Ectodermal cell (in vitro differentiated cells): ENCODE measurements around the gene OSM.

Source experiments
- H3K27ac ChIP-seq: 2 replicates; pipeline ENCODE4 v1.7.0; 2013; ENCODE audit warnings: mild to moderate bottlenecking, low read depth, low read length; ENCODE audit not compliant: insufficient read depth, poor library complexity, severe bottlenecking
- H3K27me3 ChIP-seq: 2 replicates; pipeline ENCODE4 v1.7.0; 2013; ENCODE audit warnings: mild to moderate bottlenecking, low read length; ENCODE audit not compliant: insufficient read depth, control insufficient read depth, poor library complexity, severe bottlenecking
- H3K36me3 ChIP-seq: one replicate; pipeline ENCODE4 v1.7.0; 2013; ENCODE audit warnings: low read length; ENCODE audit not compliant: control insufficient read depth, insufficient read depth
- H3K4me1 ChIP-seq: one replicate; pipeline ENCODE4 v1.7.0; 2013; ENCODE audit warnings: low read length; ENCODE audit not compliant: control insufficient read depth, insufficient read depth
- H3K4me3 ChIP-seq: 2 replicates; pipeline ENCODE4 v1.7.0; 2013; ENCODE audit warnings: low read depth, low read length, control low read depth; ENCODE audit not compliant: insufficient read depth
- H3K9me3 ChIP-seq: 2 replicates; pipeline ENCODE4 v1.7.0; 2013; ENCODE audit warnings: mild to moderate bottlenecking, low read length, moderate library complexity; ENCODE audit not compliant: control insufficient read depth
- WGBS, 2 experiments: methylation state at CpG; one replicate each; pipeline ENCODE4 v1.1.7; 2013; ENCODE audit warnings: missing lambda C conversion rate in 2 of 2; 5-methylcytosine and 5-hydroxymethylcytosine counted together

OSM gene

DNA sequence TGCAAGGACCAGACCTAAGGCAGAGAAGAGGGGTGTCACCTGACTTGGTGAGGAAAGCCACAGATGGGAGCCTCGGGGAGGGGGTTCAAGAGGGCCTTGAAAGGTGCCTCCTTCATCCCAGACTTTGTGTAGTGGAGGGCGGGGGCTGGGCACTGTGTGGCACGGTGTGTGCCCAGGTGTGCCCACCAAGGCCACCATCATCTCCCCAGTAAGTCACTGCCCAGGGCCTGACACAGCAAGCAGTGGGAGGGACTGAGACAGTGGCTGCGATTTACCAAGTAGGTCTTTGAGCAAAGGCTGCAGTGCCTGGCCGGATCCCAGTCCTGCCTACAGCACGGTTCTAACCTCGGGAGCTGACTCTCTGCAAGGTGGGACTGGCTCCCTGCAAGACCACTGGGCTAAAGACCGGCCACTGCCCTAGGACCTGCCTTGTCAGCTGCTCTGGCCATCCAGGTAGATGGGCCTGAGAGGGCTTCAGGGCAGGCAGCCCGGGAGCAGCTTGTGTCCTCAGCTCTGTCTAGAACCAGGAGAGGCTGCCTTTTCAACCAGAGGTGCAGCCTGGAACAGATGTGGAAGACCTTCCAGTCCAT lies 1.4 kb downstream of the OSM start:
- 92 to 94% methylated on average over 9 of the region's 9 CpGs for WGBS, 2 experiments
- H3K4me3 ChIP-seq = no peak overlapping the region
- no peaks in the 10 kb centered on the region for H3K36me3 ChIP-seq
- peaks cover 4% of the 10 kb centered on the region for H3K4me1 ChIP-seq
- no peaks in the 10 kb centered on the region for H3K9me3 ChIP-seq
- H3K27ac ChIP-seq = no peak overlapping the region
- H3K27me3 ChIP-seq = peaks cover 6% of the 10 kb centered on the region

DNA sequence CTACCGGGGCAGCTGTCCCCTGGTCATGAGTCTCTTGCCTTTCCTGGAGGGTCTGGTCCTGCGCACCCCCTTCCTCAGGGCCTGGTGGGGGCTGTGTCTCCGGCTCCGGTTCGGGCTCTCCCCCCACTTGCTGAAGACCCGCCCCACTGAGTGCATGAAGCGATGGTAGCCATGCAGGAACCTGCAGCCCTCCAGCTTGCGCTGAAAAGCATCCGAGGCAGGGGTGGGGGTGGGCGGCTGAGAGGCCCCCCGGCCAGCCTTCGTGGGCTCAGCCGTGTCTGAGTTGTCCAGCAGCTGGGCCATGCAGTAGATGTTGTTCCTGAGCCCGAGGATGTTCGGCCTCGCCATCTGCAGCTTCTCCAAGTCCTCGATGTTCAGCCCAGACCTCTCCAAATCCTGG lies 2.8 kb downstream of the OSM start:
- H3K9me3 ChIP-seq = no peaks in the 10 kb centered on the region
- H3K36me3 ChIP-seq = no peaks in the 10 kb centered on the region
- WGBS, 2 experiments = 90 to 94% methylated on average over 17 of the region's 17 CpGs
- peaks cover 6% of the 10 kb centered on the region for H3K27me3 ChIP-seq
- H3K27ac ChIP-seq = no peak overlapping the region
- peaks cover 4% of the 10 kb centered on the region for H3K4me1 ChIP-seq
- no peak overlapping the region for H3K4me3 ChIP-seq

DNA sequence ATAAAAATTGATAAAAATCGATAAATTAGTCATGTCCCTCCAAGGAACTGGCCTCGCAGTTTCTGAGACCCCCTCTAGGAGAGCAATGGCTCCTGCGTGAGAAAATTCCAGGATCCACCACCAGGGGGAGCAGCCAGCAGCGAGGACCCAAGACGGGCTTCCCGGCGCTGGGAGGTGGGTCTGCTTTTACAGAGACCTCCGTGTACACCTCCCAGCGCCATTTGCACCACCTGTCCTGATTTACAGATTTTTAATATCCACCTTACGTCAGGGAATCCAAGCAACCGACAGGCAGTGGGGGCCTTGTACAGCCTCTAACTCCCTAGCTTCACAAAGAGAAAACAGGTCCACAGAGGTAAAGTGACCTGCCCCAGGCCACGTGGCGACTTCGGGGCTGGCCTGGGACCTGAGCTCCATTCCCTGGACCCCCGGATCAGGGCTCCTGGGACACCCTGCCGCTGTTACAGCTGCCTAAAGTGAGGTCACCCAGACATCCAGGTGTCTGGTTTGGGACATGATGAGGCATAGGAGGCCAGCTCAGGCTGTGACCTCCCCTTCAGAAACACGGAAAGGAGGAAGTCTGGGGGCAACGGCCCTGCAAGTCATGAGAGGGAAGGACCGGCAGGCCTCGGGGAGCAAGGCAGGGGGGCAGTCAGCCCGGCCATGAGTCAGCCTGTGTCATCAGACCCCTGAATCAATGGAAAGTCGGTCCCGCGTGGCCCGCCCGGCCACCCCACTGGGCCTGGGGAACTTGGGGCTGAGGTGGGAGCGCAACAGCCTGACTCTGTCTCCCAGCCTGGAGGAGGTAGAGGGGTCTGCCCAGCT lies 3.5 kb downstream of the OSM start:
- Histone ChIP-seq H3K9me3 (no peaks in the 10 kb centered on the region), H3K27me3 (peaks cover 6% of the 10 kb centered on the region), H3K4me3 (no peak overlapping the region), H3K4me1 (peaks cover 4% of the 10 kb centered on the region), H3K27ac (no peak overlapping the region), H3K36me3 (no peaks in the 10 kb centered on the region)
- 46 to 48% methylated on average over 27 of the region's 27 CpGs for WGBS, 2 experiments

DNA sequence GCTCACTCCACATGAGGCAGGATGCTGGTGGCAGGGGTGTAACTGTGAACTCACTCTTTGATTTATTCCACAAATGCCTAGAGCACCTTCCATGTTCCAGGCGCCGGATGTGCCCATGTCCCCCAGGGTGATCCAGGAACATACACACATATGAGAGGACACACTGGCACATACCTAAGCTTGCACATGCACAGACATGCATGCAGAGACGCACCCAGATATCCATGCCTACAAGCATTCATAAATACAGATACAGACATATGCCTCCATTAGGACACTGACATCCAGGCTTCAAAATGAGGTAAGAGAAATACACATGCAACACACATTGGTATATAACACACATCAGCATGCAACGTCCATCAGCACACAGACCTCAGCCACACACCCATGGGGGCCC lies 4.5 kb downstream of the OSM start:
- Histone ChIP-seq H3K4me3 (no peak overlapping the region), H3K27me3 (peaks cover 6% of the 10 kb centered on the region), H3K27ac (no peak overlapping the region), H3K36me3 (no peaks in the 10 kb centered on the region), H3K9me3 (no peaks in the 10 kb centered on the region), H3K4me1 (peaks cover 4% of the 10 kb centered on the region)
- 93 to 95% methylated on average over 4 of the region's 4 CpGs for WGBS, 2 experiments

DNA sequence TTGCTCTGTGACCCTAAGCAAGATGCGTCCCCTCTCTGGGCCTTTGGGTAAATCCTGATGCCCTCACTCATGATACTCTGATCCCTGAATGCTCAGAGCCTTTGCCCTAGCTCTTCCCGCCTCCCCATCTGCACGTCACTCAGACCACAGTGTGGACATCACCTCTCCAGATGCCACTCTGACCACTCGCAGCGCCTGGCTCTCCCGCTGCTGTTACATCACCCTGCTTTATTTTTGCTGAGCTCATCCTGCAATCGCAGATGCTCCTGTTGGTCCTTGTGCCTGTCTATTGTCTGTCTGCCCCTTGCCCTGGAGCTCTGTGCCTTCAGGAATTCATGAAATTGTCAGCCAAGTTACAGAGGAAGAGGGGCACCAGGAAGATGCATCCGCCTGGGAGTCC lies 5.5 kb downstream of the OSM start:
- 88 to 89% methylated on average over 8 of the region's 8 CpGs for WGBS, 2 experiments
- peaks cover 4% of the 10 kb centered on the region for H3K4me1 ChIP-seq
- no peaks in the 10 kb centered on the region for H3K9me3 ChIP-seq
- H3K4me3 ChIP-seq = no peak overlapping the region
- peaks cover 6% of the 10 kb centered on the region for H3K27me3 ChIP-seq
- H3K27ac ChIP-seq = no peak overlapping the region
- H3K36me3 ChIP-seq = no peaks in the 10 kb centered on the region

DNA sequence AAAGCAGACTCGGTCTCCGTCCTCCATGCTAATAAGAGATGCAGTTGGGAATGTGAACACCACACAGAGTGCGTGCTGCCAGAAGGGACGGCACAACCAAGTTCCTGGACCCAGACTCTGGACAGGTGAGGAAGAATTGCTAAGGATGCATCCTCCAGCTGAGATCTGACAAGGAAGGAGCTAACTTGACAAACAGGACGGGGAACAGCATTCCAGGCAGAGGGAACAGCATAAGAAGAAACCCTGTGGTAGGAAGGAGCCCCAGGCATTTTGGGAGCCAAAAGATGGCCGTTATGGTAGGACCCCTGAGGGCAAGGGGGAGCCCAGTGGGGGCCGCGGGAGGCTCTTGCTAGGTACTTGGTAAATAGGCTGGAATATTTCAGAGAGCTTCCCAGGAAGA lies 6.0 kb downstream of the OSM start:
- WGBS, 2 experiments = 89 to 90% methylated on average over 8 of the region's 8 CpGs
- peaks cover 6% of the 10 kb centered on the region for H3K27me3 ChIP-seq
- no peaks in the 10 kb centered on the region for H3K36me3 ChIP-seq

DNA sequence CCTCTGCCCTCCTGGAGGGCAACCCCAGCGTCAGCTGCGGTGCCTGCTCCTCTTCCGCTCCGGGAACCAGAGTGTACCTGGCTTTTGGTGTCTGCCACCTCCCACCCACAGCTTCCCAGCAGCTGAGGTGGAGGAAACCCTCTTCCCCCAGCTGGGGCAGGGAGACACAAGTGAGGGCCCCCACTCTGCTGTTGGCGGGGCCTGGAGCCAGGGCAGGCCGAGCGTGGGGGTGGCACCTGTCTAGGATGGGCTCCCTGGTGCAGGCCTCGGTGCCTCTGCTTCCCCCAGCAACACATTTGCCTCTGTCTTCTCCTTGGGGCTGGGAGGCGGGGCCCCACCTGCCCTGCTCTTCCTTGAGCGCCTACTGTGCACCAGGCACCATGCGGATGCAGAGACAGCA lies 6.4 kb downstream of the OSM start:
- Histone ChIP-seq H3K27ac (no peak overlapping the region), H3K27me3 (peaks cover 6% of the 10 kb centered on the region), H3K4me3 (no peak overlapping the region), H3K4me1 (peaks cover 4% of the 10 kb centered on the region), H3K36me3 (no peaks in the 10 kb centered on the region), H3K9me3 (no peaks in the 10 kb centered on the region)
- WGBS, 2 experiments = 91 to 92% methylated on average over 11 of the region's 11 CpGs

More for the DNA sequence above, 6.0 kb downstream of the OSM start:
- H3K9me3 ChIP-seq = no peaks in the 10 kb centered on the region
- no peak overlapping the region for H3K4me3 ChIP-seq
- H3K27ac ChIP-seq = no peak overlapping the region
- H3K4me1 ChIP-seq = peaks cover 4% of the 10 kb centered on the region

DNA sequence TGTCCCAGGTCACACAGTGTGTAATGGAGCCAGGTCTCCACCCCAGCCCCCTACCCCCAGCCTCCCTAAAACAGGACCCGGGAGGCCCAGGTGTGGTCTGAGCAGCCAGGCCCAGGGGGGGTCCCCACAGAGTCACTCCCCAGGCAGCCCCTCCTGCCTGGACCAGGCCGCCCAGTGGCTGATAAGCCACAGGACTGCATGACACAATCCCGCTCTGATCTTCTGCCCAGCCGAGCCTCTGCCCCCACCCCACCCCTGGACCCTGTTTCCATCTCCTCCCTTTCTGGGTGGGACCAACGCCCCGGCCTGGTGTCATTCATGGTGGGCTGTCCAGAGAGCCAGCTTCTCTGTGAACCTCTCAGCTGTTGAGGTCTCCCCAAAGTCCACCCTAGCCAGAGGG lies 12.3 kb downstream of the OSM start:
- Histone ChIP-seq H3K36me3 (no peaks in the 10 kb centered on the region), H3K4me1 (peaks cover 5% of the 10 kb centered on the region), H3K27me3 (no peaks in the 10 kb centered on the region), H3K9me3 (no peaks in the 10 kb centered on the region), H3K4me3 (no peak overlapping the region), H3K27ac (no peak overlapping the region)
- 68 to 79% methylated on average over 6 of the region's 6 CpGs for WGBS, 2 experiments

DNA sequence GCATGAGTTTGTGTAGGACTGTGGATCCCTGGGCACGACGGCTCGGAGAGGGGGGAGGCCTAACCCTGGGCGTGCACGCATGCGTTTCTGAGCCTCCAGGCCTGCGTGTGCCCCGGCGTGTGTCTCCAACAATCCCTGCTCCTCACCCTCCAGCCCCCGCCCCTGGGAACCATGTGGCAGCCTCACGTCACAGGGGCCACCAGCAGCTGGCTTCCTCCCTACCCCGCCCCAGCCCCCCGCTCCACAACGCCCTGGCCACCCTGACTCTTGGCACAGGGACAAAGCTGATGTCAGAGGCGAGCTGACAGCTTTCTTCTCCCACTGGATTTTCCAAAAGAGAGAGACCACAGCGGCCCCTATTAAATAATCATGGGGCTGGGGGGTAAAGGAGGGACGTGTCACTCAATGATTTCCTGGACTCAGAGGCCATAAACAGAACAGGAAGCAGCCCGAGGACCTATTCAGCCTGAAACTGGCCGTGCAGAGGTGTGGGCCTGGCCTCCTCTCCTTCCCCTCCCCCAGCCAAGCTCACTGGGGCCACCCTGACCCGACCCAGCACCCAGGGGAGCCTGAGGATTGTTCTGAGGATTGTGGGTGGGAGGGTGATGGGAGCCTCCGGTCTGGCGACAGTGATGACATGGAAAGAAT lies 13.3 kb downstream of the OSM start:
- H3K27ac ChIP-seq = no peak overlapping the region
- H3K4me3 ChIP-seq = no peak overlapping the region
- peaks cover 1% of the 10 kb centered on the region for H3K27me3 ChIP-seq

DNA sequence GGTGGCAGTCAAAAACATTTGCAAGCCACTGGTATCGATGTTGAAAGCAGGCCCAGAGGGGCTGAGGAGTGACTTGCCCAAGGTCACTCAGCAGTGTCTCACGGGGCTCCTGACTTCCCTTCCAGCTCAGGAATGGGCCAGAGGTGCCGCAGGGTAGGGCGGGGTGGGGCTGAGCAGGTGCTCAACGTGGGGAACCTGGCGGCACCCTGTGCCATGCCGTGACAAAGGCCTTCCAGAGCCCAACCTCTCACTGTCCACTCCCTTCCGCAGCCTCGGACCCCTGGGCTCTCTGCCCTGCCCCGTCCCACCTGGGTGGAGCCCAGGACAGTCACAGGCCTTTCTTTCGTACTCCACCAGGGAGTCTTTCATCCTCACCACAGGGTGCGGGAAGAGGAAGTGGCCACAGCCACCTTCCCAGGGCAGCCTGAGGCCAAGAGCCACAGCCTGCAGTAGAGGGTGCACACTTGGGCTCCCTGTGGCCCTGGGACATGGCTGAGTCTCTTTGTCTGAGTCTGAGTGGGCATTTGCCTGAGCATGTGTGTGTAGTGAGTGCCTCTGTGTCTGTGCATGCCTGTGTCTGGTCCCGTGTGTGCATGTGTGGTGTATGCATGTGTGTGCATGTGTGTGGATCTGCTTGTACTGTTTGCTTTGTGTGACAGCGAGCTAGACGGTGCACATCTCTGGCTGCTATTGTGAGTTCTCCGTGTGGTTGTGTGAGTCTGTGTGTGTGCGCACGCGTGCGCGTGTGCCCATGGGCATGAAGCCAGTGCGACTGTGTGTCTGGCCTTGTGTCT lies 14.0 kb downstream of the OSM start:
- Histone ChIP-seq H3K4me3 (no peak overlapping the region), H3K4me1 (peaks cover 13% of the 10 kb centered on the region), H3K36me3 (no peaks in the 10 kb centered on the region), H3K27ac (no peak overlapping the region), H3K27me3 (peaks cover 8% of the 10 kb centered on the region), H3K9me3 (no peaks in the 10 kb centered on the region)
- 85 to 86% methylated on average over 22 of the region's 22 CpGs for WGBS, 2 experiments

More for the DNA sequence above, 13.3 kb downstream of the OSM start:
- no peaks in the 10 kb centered on the region for H3K36me3 ChIP-seq
- H3K9me3 ChIP-seq = no peaks in the 10 kb centered on the region
- WGBS, 2 experiments = 76 to 77% methylated on average over 22 of the region's 22 CpGs
- H3K4me1 ChIP-seq = peaks cover 13% of the 10 kb centered on the region
